ENCODE measurements around the gene SPRYD7. TPM values are rescaled to one million over a fixed set of nuclear protein-coding genes. Genes with fewer than 3 reads are reported as not detected.

Gene SPRYD7, protein sequence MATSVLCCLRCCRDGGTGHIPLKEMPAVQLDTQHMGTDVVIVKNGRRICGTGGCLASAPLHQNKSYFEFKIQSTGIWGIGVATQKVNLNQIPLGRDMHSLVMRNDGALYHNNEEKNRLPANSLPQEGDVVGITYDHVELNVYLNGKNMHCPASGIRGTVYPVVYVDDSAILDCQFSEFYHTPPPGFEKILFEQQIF
- total RNA-seq = 1 to 10 TPM; 3.3 to 5.1 TPM
- polyA plus RNA-seq = 1 to 10 TPM; 3.0 to 3.2 TPM

DNA sequence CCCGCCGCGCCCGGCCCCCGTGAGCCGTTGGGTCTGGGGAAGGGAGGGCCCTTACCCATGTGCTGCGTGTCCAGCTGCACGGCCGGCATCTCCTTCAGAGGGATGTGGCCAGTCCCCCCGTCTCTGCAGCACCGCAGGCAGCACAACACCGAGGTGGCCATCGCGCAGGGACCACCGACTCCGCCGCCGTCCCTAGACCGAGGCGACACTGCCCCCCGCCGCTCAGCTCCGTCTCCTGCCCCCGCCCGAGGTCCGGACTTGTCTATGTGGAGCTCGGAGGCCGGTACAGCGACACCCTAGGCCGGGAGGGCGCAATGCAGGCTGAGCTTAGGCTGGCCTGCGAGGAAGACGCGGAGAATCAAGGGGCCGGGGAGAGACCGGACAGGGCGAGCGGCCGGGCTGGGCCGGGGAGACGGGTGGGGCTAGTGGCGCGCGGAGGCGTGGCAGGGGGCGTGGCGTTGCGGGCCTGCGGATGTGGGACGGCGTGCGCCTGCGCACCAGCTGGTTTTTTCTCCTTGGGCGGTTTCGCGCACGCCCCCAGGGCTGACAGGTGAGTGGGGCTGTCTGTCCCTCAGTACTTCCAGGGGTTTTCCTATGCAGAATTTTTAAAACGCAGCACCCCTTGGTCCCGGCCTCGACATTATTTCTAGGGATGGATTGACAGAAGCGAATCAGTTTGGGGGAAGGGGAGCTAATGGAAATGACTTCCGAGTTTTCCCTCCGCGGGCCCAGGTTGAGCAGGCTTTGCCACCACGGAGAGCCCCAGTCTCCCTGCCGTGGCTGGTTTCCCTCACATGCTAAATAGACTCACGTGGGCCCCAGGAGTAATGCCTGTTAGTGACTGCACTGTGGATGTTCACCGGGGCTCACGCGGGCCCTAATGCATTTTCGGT, at the start of gene SPRYD7:
TSS of gene SPRYD7 (minus strand) at position 266 of the 893 bp plus-strand sequence. CDS start at position 161, 105 bp downstream.
- Mint-ChIP-seq H3K4me1 (peaks cover 12 to 23% (median 15%) of the 10 kb centered on the region in 4 donors), H3K4me3 (peak within 1 kb of the TSS; percentile 91 to 97 (median 95)), H3K9me3 (no peaks in the 10 kb centered on the region), H3K27me3 (no peaks in the 10 kb centered on the region), H3K36me3 (peaks cover 0 to 13% of the 10 kb centered on the region in 2 donors), H3K27ac (peak within 1 kb of the TSS; percentile 85 to 97 (median 94))
- Histone ChIP-seq H3K4me1 (ENCODE audit: insufficient read depth, low read length) (peaks cover 19% of the 10 kb centered on the region), H3K36me3 (ENCODE audit: insufficient read depth, low read length) (no peaks in the 10 kb centered on the region), H3K9me3 (ENCODE audit: control insufficient read depth in 1 of 2, low read length in 2 of 2) (no peaks in the 10 kb centered on the region), H3K27ac (ENCODE audit: low read depth, low read length) (peak within 1 kb of the TSS; percentile 63), H3K4me3 (ENCODE audit: low read length in 2 of 2) (peak within 1 kb of the TSS; percentile 66 to 96), H3K27me3 (ENCODE audit: insufficient read depth, low read length) (no peaks in the 10 kb centered on the region)
- ChIA-PET POLR2A (ENCODE audit: partially characterized antibody) (interaction anchor here (0.9 to 2.2 kb wide), 20 partner anchors 14 to 1886 kb away, joined by 3 to 23 read pairs (median 4); partner anchors contain the start of genes CAB39L, FNDC3A, KPNA3 and PHF11), CTCF (ENCODE audit: partially characterized antibody) (interaction anchor here (0.6 to 1.9 kb wide), 16 partner anchors 10 to 973 kb away, joined by 3 to 10 read pairs (median 3); partner anchors contain the start of genes EBPL, KPNA3 and TRIM13)
- intact Hi-C loops (cut with micrococcal nuclease) = loop anchor here (1.0 to 10.0 kb wide), 9 partner anchors 61 to 1902 kb away; partner anchors contain the start of genes CAB39L, INTS6, KPNA3 and NUDT15
- peak; percentile 89 to 92 (median 92) for DNase-seq

DNA sequence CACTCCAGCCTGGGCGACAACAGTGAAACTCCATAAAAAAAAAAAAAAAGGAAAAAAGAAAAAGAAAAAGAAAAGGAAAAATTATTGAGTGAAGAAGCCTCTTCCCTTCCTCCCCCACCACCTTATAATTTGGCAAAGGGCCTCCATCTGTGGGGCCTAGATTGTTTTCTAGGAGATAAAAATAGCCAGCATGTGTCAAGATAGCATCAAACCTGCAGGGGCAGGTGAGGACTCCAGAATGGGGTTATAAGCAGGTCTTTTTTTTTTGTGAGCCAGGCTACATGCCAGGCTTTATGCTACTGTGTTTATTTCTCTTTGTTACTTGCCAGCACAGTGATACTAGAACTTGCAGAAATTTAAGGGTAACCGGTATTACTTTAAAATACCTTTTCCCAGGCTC, 49.0 kb upstream of the SPRYD7 start:
- Histone ChIP-seq H3K27me3 (ENCODE audit: insufficient read depth, low read length) (no peaks in the 10 kb centered on the region), H3K9me3 (ENCODE audit: control insufficient read depth in 1 of 2, low read length in 2 of 2) (no peaks in the 10 kb centered on the region), H3K4me3 (ENCODE audit: low read length in 2 of 2) (no peak overlapping the region), H3K4me1 (ENCODE audit: insufficient read depth, low read length) (no peaks in the 10 kb centered on the region), H3K36me3 (ENCODE audit: insufficient read depth, low read length) (no peaks in the 10 kb centered on the region), H3K27ac (ENCODE audit: low read depth, low read length) (no peak overlapping the region)
- no peak for DNase-seq
- Mint-ChIP-seq H3K4me1 (peaks cover 0 to 2% (median 0%) of the 10 kb centered on the region in 4 donors), H3K4me3 (no peak overlapping the region), H3K36me3 (no peaks in the 10 kb centered on the region), H3K27me3 (no peaks in the 10 kb centered on the region), H3K9me3 (no peaks in the 10 kb centered on the region), H3K27ac (peak overlapping the region in 1 of 7 donors; percentile 64)
- ChIA-PET POLR2A (ENCODE audit: partially characterized antibody) (no interaction called here), CTCF (ENCODE audit: partially characterized antibody) (interaction anchor here (0.7 to 2.3 kb wide), 2 partner anchors 8 to 12 kb away, joined by 5 to 8 read pairs; no protein-coding TSS in a partner anchor)
- intact Hi-C loops (cut with micrococcal nuclease) = no loop called here

DNA sequence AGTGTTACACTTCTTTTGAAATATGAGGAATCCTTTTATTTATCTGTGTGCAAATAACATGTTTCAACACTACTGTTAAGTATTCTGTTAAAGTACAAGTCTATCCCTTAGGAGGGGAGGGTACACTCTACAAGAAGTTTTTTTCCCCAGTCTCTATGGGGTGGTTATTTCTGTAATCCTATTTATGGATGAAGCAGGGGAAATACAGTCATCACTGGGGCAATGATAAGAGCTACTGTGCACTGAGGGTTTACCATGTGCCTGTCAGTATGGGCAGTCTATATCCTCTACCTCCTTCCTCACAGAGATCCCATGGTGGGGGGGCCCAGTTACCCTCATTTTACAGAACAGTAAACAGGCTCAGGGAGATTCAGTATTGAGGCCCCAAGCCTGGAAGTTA, 44.1 kb upstream of the SPRYD7 start:
- H3K36me3 Mint-ChIP-seq = no peaks in the 10 kb centered on the region
- POLR2A ChIA-PET (ENCODE audit: partially characterized antibody) = interaction anchor here (0.8 to 1.5 kb wide), 2 partner anchors 17 to 145 kb away, joined by 3 to 5 read pairs; partner anchors contain the start of gene TRIM13
- Histone ChIP-seq H3K4me1 (ENCODE audit: insufficient read depth, low read length) (no peaks in the 10 kb centered on the region), H3K9me3 (ENCODE audit: control insufficient read depth in 1 of 2, low read length in 2 of 2) (no peaks in the 10 kb centered on the region), H3K27ac (ENCODE audit: low read depth, low read length) (no peak overlapping the region), H3K27me3 (ENCODE audit: insufficient read depth, low read length) (no peaks in the 10 kb centered on the region), H3K4me3 (ENCODE audit: low read length in 2 of 2) (no peak overlapping the region), H3K36me3 (ENCODE audit: insufficient read depth, low read length) (no peaks in the 10 kb centered on the region)
- H3K9me3 Mint-ChIP-seq = no peaks in the 10 kb centered on the region
- no peaks in the 10 kb centered on the region for H3K27me3 Mint-ChIP-seq
- no peak for DNase-seq
- CTCF ChIA-PET (ENCODE audit: partially characterized antibody) = interaction anchor here (0.5 to 7.9 kb wide), 6 partner anchors 9 to 1090 kb away, joined by 3 to 105 read pairs (median 4); no protein-coding TSS in a partner anchor
- no peak overlapping the region for H3K27ac Mint-ChIP-seq
- intact Hi-C loops (cut with micrococcal nuclease) = no loop called here
- no peak overlapping the region for H3K4me3 Mint-ChIP-seq
- H3K4me1 Mint-ChIP-seq = peaks cover 0 to 5% (median 3%) of the 10 kb centered on the region in 4 donors

DNA sequence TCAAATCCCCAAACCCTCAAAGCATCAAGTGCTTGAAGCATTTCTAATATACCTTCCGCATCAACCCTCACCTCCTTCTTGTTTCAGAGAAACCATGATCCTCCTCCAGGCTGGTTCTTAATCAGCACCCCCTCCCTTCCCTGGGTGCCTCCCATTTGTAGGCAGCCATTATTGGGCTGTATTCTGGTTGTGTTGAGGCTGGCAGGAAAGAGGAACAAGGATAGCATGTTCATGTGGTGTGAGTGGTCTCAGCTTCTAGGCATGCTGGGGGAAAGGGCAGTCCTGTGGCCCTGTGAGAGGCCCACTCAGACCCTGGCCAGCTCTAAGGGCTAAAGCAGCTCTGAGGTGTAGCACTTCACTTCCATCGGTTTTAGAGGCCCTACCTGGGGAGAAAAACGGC, 41.9 kb upstream of the SPRYD7 start:
- peaks cover 0 to 5% (median 3%) of the 10 kb centered on the region in 4 donors for H3K4me1 Mint-ChIP-seq

DNA sequence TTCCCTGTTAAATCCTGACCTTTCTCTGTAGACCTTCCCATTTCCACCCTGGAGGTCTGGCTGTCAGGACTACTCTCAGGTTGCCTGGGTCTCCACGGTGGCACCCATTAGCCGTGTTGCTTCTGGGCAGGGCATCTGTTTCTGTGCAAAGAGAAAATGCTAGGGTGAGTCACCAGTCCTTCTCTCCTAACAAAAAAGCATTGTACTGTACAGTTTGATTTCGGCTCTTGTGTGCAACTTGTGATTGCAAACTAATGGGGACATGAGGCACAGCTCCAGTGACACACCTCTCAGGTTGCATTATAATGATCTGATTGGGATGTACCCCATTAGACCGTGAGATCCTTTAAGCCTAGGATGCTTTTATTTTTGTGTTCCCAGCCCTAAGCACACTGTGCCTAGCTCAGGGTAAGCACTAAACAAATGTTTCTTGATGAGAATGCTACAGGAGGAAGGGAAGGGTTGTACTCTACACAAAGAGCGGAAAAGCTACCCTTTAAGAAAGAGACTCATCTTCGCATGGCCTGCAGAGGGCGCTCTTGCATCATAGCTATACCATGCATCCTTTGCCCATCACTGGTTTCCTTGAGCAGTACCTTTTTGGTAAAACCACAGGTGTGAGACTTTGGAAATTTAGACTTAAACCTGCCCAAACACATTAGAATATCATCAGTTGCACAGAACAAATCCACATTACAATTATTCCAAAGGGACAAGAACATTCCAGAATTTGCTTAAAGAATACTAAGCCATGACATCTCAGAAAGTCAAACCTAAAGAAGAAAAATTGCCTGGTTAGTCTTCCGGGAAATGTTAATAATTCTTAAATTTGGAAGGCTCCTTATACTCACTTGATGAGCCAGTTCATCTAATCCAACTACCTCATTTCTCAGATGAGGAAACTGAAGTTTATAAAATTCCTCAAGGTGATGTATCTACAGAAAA, 40.4 kb upstream of the SPRYD7 start:
- H3K27me3 ChIP-seq (ENCODE audit: insufficient read depth, low read length) = no peaks in the 10 kb centered on the region
- no peaks in the 10 kb centered on the region for H3K9me3 Mint-ChIP-seq
- intact Hi-C loops (cut with micrococcal nuclease) = loop anchor here (1.0 to 2.0 kb wide), 8 partner anchors 20 to 1310 kb away; no protein-coding TSS in a partner anchor

More for the DNA sequence above, 41.9 kb upstream of the SPRYD7 start:
- Histone ChIP-seq H3K9me3 (ENCODE audit: control insufficient read depth in 1 of 2, low read length in 2 of 2) (no peaks in the 10 kb centered on the region), H3K4me3 (ENCODE audit: low read length in 2 of 2) (no peak overlapping the region), H3K36me3 (ENCODE audit: insufficient read depth, low read length) (no peaks in the 10 kb centered on the region), H3K4me1 (ENCODE audit: insufficient read depth, low read length) (no peaks in the 10 kb centered on the region), H3K27me3 (ENCODE audit: insufficient read depth, low read length) (no peaks in the 10 kb centered on the region), H3K27ac (ENCODE audit: low read depth, low read length) (no peak overlapping the region)
- H3K36me3 Mint-ChIP-seq = no peaks in the 10 kb centered on the region
- DNase-seq = no peak
- no peak overlapping the region for H3K4me3 Mint-ChIP-seq
- CTCF ChIA-PET (ENCODE audit: partially characterized antibody) = interaction anchor here (0.6 to 7.9 kb wide), 15 partner anchors 10 to 1308 kb away, joined by 3 to 105 read pairs (median 5); partner anchors contain the start of genes KPNA3 and TRIM13
- H3K27me3 Mint-ChIP-seq = no peaks in the 10 kb centered on the region
- intact Hi-C loops (cut with micrococcal nuclease) = loop anchor here (2.0 kb wide), 1 partner anchor 1309 kb away; no protein-coding TSS in a partner anchor
- POLR2A ChIA-PET (ENCODE audit: partially characterized antibody) = interaction anchor here (0.9 to 3.6 kb wide), 2 partner anchors 19 to 42 kb away, joined by 3 to 18 read pairs; partner anchors contain the start of genes SPRYD7 and TRIM13
- H3K9me3 Mint-ChIP-seq = no peaks in the 10 kb centered on the region
- H3K27ac Mint-ChIP-seq = no peak overlapping the region

DNA sequence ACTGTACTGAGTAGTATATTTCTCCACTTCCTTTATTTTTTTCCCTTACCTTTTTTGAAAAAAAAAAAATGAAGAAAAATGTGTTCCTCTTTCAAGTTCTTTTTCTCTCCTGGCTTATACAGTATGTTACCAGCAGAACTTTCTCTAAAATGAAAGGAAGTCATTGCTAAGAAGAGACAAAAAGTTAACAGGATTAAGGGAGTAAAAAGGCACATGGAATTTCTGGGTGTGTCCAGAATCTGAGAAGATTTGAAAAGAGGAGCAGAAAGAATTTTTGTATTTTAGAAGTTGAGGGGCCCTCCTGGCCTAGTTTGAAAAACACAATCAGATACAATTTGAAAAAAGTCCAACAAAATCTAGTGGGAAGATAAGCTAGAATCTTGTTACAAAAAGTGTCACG, 39.7 kb upstream of the SPRYD7 start:
- H3K4me3 ChIP-seq (ENCODE audit: low read length in 2 of 2) = no peak overlapping the region
- H3K9me3 Mint-ChIP-seq = no peaks in the 10 kb centered on the region
- ChIA-PET CTCF (ENCODE audit: partially characterized antibody) (interaction anchor here (0.5 to 7.9 kb wide), 42 partner anchors 8 to 1310 kb away, joined by 3 to 105 read pairs (median 4); partner anchors contain the start of genes SPRYD7 and TRIM13), POLR2A (ENCODE audit: partially characterized antibody) (interaction anchor here (0.7 to 3.6 kb wide), 5 partner anchors 21 to 935 kb away, joined by 3 to 18 read pairs (median 4); partner anchors contain the start of genes RNASEH2B, SPRYD7 and TRIM13)
- H3K4me1 Mint-ChIP-seq = peaks cover 0 to 5% (median 3%) of the 10 kb centered on the region in 4 donors
- no peak overlapping the region for H3K4me3 Mint-ChIP-seq
- no peaks in the 10 kb centered on the region for H3K27me3 Mint-ChIP-seq
- no peak for DNase-seq
- no peaks in the 10 kb centered on the region for H3K36me3 Mint-ChIP-seq
- intact Hi-C loops (cut with micrococcal nuclease) = loop anchor here (1.0 to 2.0 kb wide), 8 partner anchors 20 to 1311 kb away; no protein-coding TSS in a partner anchor
- no peaks in the 10 kb centered on the region for H3K9me3 ChIP-seq (ENCODE audit: control insufficient read depth in 1 of 2, low read length in 2 of 2)
- no peak overlapping the region for H3K27ac Mint-ChIP-seq
- no peaks in the 10 kb centered on the region for H3K36me3 ChIP-seq (ENCODE audit: insufficient read depth, low read length)
- H3K4me1 ChIP-seq (ENCODE audit: insufficient read depth, low read length) = no peaks in the 10 kb centered on the region
- H3K27me3 ChIP-seq (ENCODE audit: insufficient read depth, low read length) = no peaks in the 10 kb centered on the region
- no peak overlapping the region for H3K27ac ChIP-seq (ENCODE audit: low read depth, low read length)

More for the DNA sequence above, 40.4 kb upstream of the SPRYD7 start:
- DNase-seq = peak; percentile 68 to 75 (median 71)
- CTCF ChIA-PET (ENCODE audit: partially characterized antibody) = interaction anchor here (0.7 to 7.9 kb wide), 51 partner anchors 9 to 1310 kb away, joined by 3 to 105 read pairs (median 4); partner anchors contain the start of genes KPNA3, SPRYD7 and TRIM13
- no peak overlapping the region for H3K4me3 Mint-ChIP-seq
- Histone ChIP-seq H3K4me1 (ENCODE audit: insufficient read depth, low read length) (no peaks in the 10 kb centered on the region), H3K27ac (ENCODE audit: low read depth, low read length) (no peak overlapping the region), H3K9me3 (ENCODE audit: control insufficient read depth in 1 of 2, low read length in 2 of 2) (no peaks in the 10 kb centered on the region), H3K36me3 (ENCODE audit: insufficient read depth, low read length) (no peaks in the 10 kb centered on the region), H3K4me3 (ENCODE audit: low read length in 2 of 2) (no peak overlapping the region)
- H3K27ac Mint-ChIP-seq = no peak overlapping the region
- no peaks in the 10 kb centered on the region for H3K36me3 Mint-ChIP-seq
- POLR2A ChIA-PET (ENCODE audit: partially characterized antibody) = interaction anchor here (0.7 to 3.6 kb wide), 6 partner anchors 20 to 935 kb away, joined by 3 to 18 read pairs (median 4); partner anchors contain the start of genes RNASEH2B, SPRYD7 and TRIM13
- no peaks in the 10 kb centered on the region for H3K27me3 Mint-ChIP-seq
- H3K4me1 Mint-ChIP-seq = peaks cover 0 to 5% (median 3%) of the 10 kb centered on the region in 4 donors

Data from CD4-positive, alpha-beta memory T cell (primary cell).